Measurements from ENCODE around the gene ATP5F1D. TPM values are rescaled to one million over a fixed set of nuclear protein-coding genes. Genes with fewer than 3 reads are reported as not detected.

Gene ATP5F1D
- total and polyA plus RNA-seq, 2 of the 8 experiments (the other 6 are each of a cell fraction or from before 2014, with no cell fraction given) = 174 to 249 TPM

GRCh38 chr19:1276628-1277022, 35.1 kb downstream of the ATP5F1D start:
- Histone ChIP-seq H2BK20ac (ENCODE audit: low read length) (no peak overlapping the region), H3K4ac (replicated peaks; ENCODE audit: insufficient read length, low read depth, low read length) (no peak overlapping the region), H4K5ac (ENCODE audit: insufficient read length, low read depth, low read length) (peak overlapping the region; percentile 12), H4K8ac (ENCODE audit: extremely low read depth, insufficient read depth, low read length) (peak overlapping the region; percentile 70), H3K23me2 (ENCODE audit: low read depth, low read length) (peaks cover 10% of the 10 kb centered on the region; the same call in 1 of the 2 replicates), H3K18ac (ENCODE audit: extremely low read depth, low read length) (no peak overlapping the region), H3K56ac (replicated peaks; ENCODE audit: insufficient read length, low read depth, low read length) (no peak overlapping the region), H3K79me2 (ENCODE audit: control insufficient read depth in 1 of 2, insufficient read depth in 2 of 2, low read length in 2 of 2) (peaks cover 0 to 18% of the 10 kb centered on the region in 2 experiments; a peak in 1 of 4 replicates), H2BK15ac (ENCODE audit: low read length) (no peak overlapping the region), H3K4me2 (ENCODE audit: insufficient read depth in 1 of 2, low read depth in 2 of 2, low read length in 2 of 2) (peak overlapping the region; percentile 80 to 90), H3K14ac (ENCODE audit: insufficient read length) (no peak overlapping the region), H3K9me3 (ENCODE audit: insufficient read depth in 2 of 2, low read depth in 1 of 2, low read length in 1 of 2) (no peaks in the 10 kb centered on the region), H3K4me3 (ENCODE audit: extremely low read depth in 1 of 4, insufficient read depth in 2 of 4, low read depth in 3 of 4, low read length in 4 of 4) (peak overlapping the region; percentile 77 to 82 (median 78); a peak in 6 of 8 replicates), H2BK120ac (replicated peaks; ENCODE audit: low read depth, low read length) (no peak overlapping the region), H2BK12ac (ENCODE audit: low read depth, low read length) (peak overlapping the region; percentile 39; the same call in 1 of the 2 replicates), H3K79me1 (ENCODE audit: low read depth, low read length) (peaks cover 18% of the 10 kb centered on the region), H4K20me1 (replicated peaks in 1 of 2; ENCODE audit: control insufficient read depth in 1 of 2, insufficient read depth in 2 of 2, low read length in 2 of 2) (peaks cover 5 to 20% of the 10 kb centered on the region in 2 experiments), H3K23ac (ENCODE audit: insufficient read length) (no peak overlapping the region), H2AFZ (ENCODE audit: low read length) (no peak overlapping the region), H3K36me3 (ENCODE audit: control insufficient read depth in 2 of 4, insufficient read depth in 4 of 4, low read length in 3 of 4) (peaks cover 21 to 38% (median 31%) of the 10 kb centered on the region in 4 experiments), H3K9ac (replicated peaks in 1 of 4; ENCODE audit: extremely low read depth in 1 of 4, low read depth in 3 of 4, low read length in 3 of 4) (no peak overlapping the region; a peak in 1 of 7 replicates), H3K4me1 (replicated peaks in 1 of 4; ENCODE audit: control insufficient read depth in 3 of 4, insufficient read depth in 4 of 4, low read length in 3 of 4) (peaks cover 0 to 18% (median 14%) of the 10 kb centered on the region in 4 experiments; a peak in 5 of 7 replicates), H2BK5ac (ENCODE audit: low read depth, low read length) (0 out of 2 replicates have a peak overlapping the region, but pooled peaks have one; percentile 87), H3K27me3 (replicated peaks in 1 of 4; ENCODE audit: control insufficient read depth in 3 of 4, extremely low read depth in 1 of 4, insufficient read depth in 3 of 4, low read length in 3 of 4) (no peaks in the 10 kb centered on the region), H3K27ac (ENCODE audit: low read depth, low read length) (no peak overlapping the region), H2AK5ac (ENCODE audit: low read depth, low read length) (peak overlapping the region; percentile 67; the same call in 1 of the 2 replicates), H4K91ac (replicated peaks; ENCODE audit: insufficient read length, low read length) (no peak overlapping the region)
- ChIA-PET CTCF (ENCODE audit: partially characterized antibody) (interaction anchor here (1.2 kb wide), 2 partner anchors 95 to 106 kb away, joined by 4 read pairs; no protein-coding TSS in a partner anchor), POLR2A (ENCODE audit: partially characterized antibody) (interaction anchor here (0.6 to 11.4 kb wide), 3 partner anchors 16 to 104 kb away, joined by 3 to 331 read pairs (median 5); partner anchors contain the start of gene CIRBP)
- DNase-seq (ENCODE audit: low read depth in 1 of 2, low spot score in 2 of 2) = no peak
- TF ChIP-seq POLR2AphosphoS5 (IDR thresholded peaks at IDR 0.05; ENCODE audit: low read depth, low read length) (0 out of 2 replicates have a peak, but pooled peaks have one; percentile 20), RAD21 (IDR thresholded peaks at IDR 0.05 in 1 of 2, conservative IDR thresholded peaks at IDR 0.05 in 1 of 2; ENCODE audit: low read depth in 2 of 2, low read length in 2 of 2) (no peak)
- FAIRE-seq = no peak
- WGBS, 2 experiments (ENCODE audit: extremely low coverage in 1 of 2, insufficient coverage in 1 of 2, insufficient read length in 1 of 2, insufficient replicate concordance in 2 of 2, low coverage in 1 of 2, low lambda C conversion rate in 2 of 2, missing lambda C conversion rate in 1 of 2) = 82% methylated on average over 10 of the region's 10 CpGs; no CpG with 5 or more reads in 1 of the 2 experiments

All from H1 (cell line).